Measurements from ENCODE around the gene MED4. TPM values are rescaled to one million over a fixed set of nuclear protein-coding genes. Genes with fewer than 3 reads are reported as not detected.

Gene MED4
- total RNA-seq, 1 experiment from 2014 or later, result 50.6 TPM

DNA sequence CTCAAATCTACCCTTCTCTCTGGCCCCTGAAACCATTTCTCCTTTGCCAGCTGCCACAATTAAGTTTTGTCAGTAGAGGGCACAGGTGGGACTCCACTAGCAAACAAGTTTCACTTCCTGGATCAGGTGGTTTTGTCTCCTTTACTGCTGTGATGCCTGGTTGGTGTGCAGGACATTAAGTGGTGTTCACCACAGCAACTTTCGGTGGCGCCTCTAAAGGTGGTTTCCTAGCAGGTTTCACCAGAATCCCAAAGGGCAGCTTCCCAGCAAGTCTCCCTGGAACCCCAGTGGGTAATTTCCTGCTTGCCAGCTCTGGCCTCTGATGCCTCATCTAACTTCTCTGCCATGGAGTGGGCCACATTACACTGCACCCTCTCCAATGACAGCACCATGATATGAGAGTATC lies 16.6 kb downstream of the MED4 start:
- H3K23me2 ChIP-seq (ENCODE audit: insufficient read length, low read depth, low read length, poor library complexity, severe bottlenecking), result no peaks in the 10 kb centered on the region
- H3K56ac ChIP-seq (ENCODE audit: insufficient read length, low read depth, low read length), result no peak overlapping the region
- Mint-ChIP-seq H3K27me3 (ENCODE audit: low read depth) (no peaks in the 10 kb centered on the region), H3K4me3 (no peak overlapping the region), H3K9me3 (peaks cover 7 to 12% of the 10 kb centered on the region in 2 experiments), H3K4me1 (no peaks in the 10 kb centered on the region), H3K36me3 (ENCODE audit: insufficient read depth in 1 of 3, low read depth in 3 of 3) (peaks cover 63 to 92% (median 89%) of the 10 kb centered on the region in 3 experiments), H3K27ac (no peak overlapping the region)
- H4K5ac ChIP-seq (ENCODE audit: insufficient read length, low read depth, low read length), result no peak overlapping the region
- H4K20me1 ChIP-seq (ENCODE audit: control insufficient read depth, insufficient read depth, insufficient read length), result no peaks in the 10 kb centered on the region
- H3K23ac ChIP-seq (ENCODE audit: insufficient read length, low read depth, low read length), result no peak overlapping the region
- H3K4me1 ChIP-seq (ENCODE audit: insufficient read depth, low read length), result no peaks in the 10 kb centered on the region
- no peak overlapping the region for H2BK20ac ChIP-seq (ENCODE audit: low read depth, low read length, poor library complexity, severe bottlenecking)
- no peak overlapping the region for H2BK5ac ChIP-seq (ENCODE audit: insufficient read length, low read length)
- H3K9me3 ChIP-seq (ENCODE audit: control insufficient read depth, low read depth, low read length), result peaks cover 11% of the 10 kb centered on the region
- no peak overlapping the region for H2AK5ac ChIP-seq (ENCODE audit: insufficient read length, low read length)
- H2BK12ac ChIP-seq (ENCODE audit: insufficient read length, low read depth, low read length), result no peak overlapping the region
- no peak overlapping the region for H2BK15ac ChIP-seq (ENCODE audit: low read depth, low read length)
- H4K8ac ChIP-seq (replicated peaks; ENCODE audit: insufficient read length, low read depth, low read length), result no peak overlapping the region
- no peak overlapping the region for H2AFZ ChIP-seq (ENCODE audit: low read length)
- H4K91ac ChIP-seq (ENCODE audit: insufficient read length, low read depth, low read length), result no peak overlapping the region
- H3K4ac ChIP-seq (ENCODE audit: low read depth, low read length), result no peak overlapping the region
- no peak overlapping the region for H3K9ac ChIP-seq (ENCODE audit: extremely low read depth, insufficient read length, low read length)
- TF ChIP-seq, protein P1, sequence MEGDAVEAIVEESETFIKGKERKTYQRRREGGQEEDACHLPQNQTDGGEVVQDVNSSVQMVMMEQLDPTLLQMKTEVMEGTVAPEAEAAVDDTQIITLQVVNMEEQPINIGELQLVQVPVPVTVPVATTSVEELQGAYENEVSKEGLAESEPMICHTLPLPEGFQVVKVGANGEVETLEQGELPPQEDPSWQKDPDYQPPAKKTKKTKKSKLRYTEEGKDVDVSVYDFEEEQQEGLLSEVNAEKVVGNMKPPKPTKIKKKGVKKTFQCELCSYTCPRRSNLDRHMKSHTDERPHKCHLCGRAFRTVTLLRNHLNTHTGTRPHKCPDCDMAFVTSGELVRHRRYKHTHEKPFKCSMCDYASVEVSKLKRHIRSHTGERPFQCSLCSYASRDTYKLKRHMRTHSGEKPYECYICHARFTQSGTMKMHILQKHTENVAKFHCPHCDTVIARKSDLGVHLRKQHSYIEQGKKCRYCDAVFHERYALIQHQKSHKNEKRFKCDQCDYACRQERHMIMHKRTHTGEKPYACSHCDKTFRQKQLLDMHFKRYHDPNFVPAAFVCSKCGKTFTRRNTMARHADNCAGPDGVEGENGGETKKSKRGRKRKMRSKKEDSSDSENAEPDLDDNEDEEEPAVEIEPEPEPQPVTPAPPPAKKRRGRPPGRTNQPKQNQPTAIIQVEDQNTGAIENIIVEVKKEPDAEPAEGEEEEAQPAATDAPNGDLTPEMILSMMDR (conservative IDR thresholded peaks at IDR 0.05), result peak; percentile 46; the same call in 2 of the 3 replicates
- DNase-seq, result no peak
- H3K4me2 ChIP-seq (ENCODE audit: insufficient read depth, insufficient read length, low read length), result no peak overlapping the region
- H3K18ac ChIP-seq (ENCODE audit: insufficient read length, low read depth, low read length), result no peak overlapping the region
- no peaks in the 10 kb centered on the region for H3K79me2 ChIP-seq (ENCODE audit: insufficient read depth, low read length)
- H3K27me3 ChIP-seq (ENCODE audit: insufficient read depth, low read length), result no peaks in the 10 kb centered on the region
- no peak overlapping the region for H2BK120ac ChIP-seq (ENCODE audit: low read depth, low read length, poor library complexity, severe bottlenecking)
- H3K79me1 ChIP-seq (ENCODE audit: insufficient read depth, low read depth, low read length, poor library complexity, severe bottlenecking), result no peaks in the 10 kb centered on the region
- no CpG with 5 or more reads among the region's 2 CpGs for WGBS (ENCODE audit: extremely low coverage, insufficient read length, low lambda C conversion rate)
- H3K14ac ChIP-seq (ENCODE audit: insufficient read depth, low read length), result no peak overlapping the region
- H3K27ac ChIP-seq (ENCODE audit: insufficient read length, low read depth, low read length), result no peak overlapping the region
- no peak overlapping the region for H3T11ph ChIP-seq (ENCODE audit: low read length)
